T-helper 22 cell (primary cell): Measurements from ENCODE around the gene SLC6A12.

Experiments
- DNase-seq: peaks from one replicate; pipeline ENCODE4 v3.0.0-alpha.2; 2020; ENCODE audit warnings: low read depth

The SLC6A12 gene

GRCh38 chr12:177336-177979, 36.5 kb downstream of the SLC6A12 start:
- no peak for DNase-seq

GRCh38 chr12:176321-177181, 37.4 kb downstream of the SLC6A12 start:
- no peak for DNase-seq

DNA sequence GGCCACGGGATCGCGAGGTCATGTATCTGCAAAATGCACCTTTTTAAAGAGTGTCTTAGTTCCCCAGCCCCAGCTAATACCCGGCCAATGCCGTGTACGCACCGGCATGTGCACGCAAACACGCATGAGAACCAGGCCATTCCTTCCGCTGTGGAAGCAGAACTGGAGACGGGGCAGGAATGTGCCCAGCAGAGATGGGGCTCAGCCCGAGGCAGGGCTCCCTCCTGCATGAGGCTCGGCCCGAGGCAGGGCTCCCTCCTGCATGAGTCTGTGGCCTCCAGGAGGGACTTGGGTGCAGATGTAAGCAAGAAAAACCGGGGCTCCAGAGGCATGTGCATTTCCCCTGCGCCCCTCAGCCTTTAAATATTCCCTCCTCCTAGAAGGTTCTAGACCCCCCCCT, 38.2 kb downstream of the SLC6A12 start:
- DNase-seq, result no peak

GRCh38 chr12:175250-175649, 38.7 kb downstream of the SLC6A12 start:
- DNase-seq, result no peak

GRCh38 chr12:174596-174995, 39.4 kb downstream of the SLC6A12 start:
- DNase-seq, result no peak

DNA sequence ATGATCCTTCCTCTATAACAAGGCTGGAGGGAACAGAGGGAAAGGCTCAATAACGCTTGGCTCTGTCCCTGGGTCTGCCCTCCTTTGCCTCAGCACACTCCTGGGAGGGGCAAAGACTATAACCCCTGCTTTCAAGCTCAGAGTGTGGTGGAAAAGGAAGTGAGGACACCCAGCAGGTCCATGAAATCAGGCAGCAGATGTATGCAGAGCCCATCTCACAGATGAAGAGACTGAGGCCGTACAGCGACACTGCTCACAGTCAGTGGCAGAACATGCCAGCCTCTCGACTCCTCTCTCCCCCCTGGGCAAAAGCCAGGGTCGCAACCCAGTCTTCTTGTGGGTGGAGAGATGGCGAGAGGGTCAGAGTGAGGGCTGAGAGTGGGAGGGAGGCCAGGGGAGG, 39.8 kb downstream of the SLC6A12 start:
- no peak for DNase-seq

- no peak for DNase-seq
Measured at GRCh38 chr12:172732-173161, 41.2 kb downstream of the SLC6A12 start.

- no peak for DNase-seq
Measured at GRCh38 chr12:171743-172676, 41.9 kb downstream of the SLC6A12 start.

DNA sequence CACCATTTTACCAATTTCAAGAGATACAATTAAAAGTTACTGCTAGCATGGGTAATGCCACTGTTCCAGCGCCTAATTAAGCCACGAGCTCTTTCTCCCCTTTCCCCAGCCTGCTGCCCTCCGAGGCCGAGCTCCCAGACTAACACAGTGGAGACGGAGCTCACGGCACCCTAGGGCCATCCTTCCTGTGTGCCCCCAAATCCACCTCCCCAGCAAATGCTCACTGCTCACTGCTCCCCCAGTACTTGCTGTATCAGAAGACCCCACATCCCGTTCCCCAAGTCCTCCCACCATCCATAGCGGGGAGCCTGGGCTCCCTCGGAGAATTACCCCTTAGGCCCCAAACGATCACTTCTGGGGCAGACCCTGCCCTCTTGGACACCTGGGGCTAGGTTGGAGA, 42.7 kb downstream of the SLC6A12 start:
- DNase-seq, result no peak

DNA sequence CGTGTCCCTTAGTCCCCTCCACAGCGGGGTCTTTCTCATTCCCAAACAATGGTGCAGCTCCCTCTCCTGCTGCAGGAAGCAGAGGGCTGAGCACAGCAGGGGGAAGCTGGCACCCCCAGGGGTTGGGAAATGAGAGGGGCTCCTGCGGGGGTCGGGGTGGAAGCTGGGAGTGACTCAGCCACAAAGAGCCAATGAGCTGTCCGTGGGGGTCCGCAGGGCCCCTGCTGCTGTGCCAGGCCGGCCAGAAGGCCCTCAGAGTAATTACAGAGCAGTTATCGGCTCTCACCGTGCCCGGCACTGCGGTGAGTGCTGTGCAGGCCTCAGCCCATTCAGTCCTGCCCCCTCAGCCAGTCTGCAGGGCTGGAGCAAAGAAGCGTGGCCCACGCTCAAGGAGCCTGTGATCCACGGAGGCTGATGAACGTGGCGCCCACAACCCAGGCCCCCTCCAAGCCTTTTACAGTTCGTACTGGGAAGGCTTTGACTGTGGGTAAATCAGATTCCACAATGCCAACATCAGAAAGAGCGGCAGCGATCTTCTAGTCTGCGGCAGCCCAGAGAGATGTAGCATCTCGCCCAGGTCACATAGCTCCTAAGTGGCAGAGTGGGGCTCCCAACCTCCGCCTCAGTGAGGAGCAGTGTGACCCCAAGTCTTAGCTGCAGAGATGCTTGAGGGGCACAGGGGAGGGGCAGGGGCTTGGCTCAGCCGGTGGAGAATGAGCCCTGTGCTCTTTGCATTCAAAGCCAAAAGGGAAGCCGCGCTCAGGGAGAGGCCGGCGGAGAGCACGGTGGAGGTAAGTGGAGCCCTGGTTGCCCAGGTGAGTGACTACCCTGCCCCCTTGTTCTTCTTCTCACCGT, 43.4 kb downstream of the SLC6A12 start:
- DNase-seq, result no peak

- no peak for DNase-seq
Measured at GRCh38 chr12:169528-170370, 44.2 kb downstream of the SLC6A12 start.

DNA sequence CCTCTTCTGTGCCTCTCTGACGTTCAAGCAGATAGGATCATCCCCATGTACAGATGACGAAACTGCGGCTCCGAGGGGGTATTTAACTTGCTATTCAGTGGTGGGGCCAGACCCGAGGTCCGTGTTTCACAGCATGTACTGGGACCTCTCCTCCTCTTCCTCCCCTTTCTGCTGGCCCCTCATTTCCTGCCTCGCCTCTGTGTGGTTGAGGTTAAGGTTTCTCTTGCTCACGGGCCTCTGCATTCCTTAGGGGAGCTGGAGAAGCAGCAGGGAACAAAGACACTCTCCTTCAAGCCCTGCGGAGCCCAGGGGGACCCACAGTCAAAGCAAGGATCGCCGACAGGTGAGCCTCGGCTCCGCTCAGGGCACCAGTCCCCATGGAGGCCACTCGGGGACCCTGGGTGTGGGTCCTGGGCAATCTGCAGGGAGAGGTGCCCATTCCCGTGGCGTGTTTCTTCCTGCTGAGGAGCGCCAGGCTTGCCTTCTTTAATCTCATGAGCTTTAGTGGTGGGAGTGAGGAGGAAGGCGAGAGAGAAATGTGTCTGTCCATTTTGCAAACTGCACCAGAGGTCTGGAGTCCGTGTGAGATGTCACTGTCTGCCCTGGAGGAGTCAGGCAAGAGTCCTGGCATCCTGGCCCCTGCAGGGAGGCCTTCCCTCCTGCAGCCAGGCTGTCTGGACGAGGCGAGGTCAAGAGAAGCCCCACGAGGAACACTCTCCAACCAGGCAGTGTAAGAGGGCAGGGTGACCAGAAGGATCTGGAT, 45.0 kb downstream of the SLC6A12 start:
- DNase-seq, result no peak

- no peak for DNase-seq
Measured at GRCh38 chr12:167959-168600, 45.9 kb downstream of the SLC6A12 start.

DNA sequence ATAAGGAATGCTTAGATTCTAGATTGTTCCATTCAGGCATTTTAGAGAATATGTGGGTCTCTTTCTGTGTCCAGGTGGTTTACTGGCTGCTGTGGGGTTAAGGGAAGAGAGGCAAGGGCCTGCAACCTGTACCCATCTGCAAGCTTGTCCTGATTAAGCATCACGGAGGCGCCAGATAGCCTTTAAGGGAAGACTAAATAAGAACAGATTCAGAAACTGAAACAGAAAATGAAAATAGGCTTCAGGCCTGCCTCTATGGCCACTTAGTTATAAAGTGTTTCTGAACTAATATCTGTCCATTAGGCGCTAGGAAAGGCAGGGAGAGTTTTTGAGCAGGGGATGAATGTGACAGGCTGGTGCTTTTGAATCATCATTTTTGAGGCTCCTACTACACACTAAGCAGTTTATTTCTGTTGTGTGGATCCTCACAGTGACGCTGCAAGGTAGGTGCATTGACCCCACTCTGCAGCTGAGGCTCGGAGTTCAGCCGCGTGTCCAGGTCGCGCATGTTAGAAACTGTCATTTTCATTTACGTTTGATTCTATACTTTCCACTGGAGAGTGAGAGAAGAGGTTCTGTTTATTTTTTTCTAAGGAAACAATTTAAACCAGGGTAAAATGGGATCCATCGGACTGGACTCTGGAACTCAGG, 47.4 kb downstream of the SLC6A12 start:
- DNase-seq, result no peak

- DNase-seq, result no peak
Measured at GRCh38 chr12:165862-166368, 48.0 kb downstream of the SLC6A12 start.

GRCh38 chr12:164207-164606, 49.8 kb downstream of the SLC6A12 start:
- no peak for DNase-seq

DNA sequence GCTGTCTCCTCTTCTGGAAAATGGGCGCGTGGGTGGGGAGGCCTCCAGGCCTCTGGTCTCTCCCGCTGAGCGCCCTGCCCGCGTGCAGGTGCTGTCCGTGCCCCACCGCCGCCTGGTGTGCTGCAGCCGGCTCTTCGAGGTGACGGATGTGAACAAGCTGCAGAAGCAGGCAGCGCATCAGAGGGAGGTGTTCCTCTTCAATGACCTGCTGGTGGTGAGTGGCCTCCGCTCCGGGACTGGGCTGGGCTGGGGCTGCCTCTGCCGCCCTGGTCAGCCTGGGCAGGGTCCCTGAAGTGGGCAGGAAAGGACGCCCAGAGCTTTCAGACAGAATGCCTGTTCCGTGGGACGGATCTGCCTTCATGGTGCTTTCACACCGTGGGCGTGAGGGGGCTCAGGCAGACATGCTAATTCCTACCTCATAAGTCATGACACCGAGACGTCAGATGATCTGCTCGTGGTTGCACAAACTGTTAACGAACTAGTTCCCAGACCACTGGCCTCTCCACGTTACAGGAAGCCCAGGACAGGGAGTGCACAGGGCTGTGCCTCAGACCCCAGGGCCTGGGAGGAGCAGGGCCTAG, 50.5 kb downstream of the SLC6A12 start:
- no peak for DNase-seq
